GM23338 (cell line): ENCODE measurements around the gene UTP11. TPM values are rescaled to one million over a fixed set of nuclear protein-coding genes. Genes with fewer than 3 reads are reported as not detected.

ENCODE experiments used
- ATAC-seq: fragments of 200-7000 bp; cut with Tn5 transposase; 3 replicates; pipeline ENCODE4 v1.9.1; 2020
- DNase-seq: peaks from one replicate; pipeline ENCODE4 v3.0.0-alpha.2; 2015; ENCODE audit warnings: low spot score
- H2AFZ ChIP-seq: fragments of 200-600 bp; sonication (generic); 2 replicates; pipeline ENCODE4 v1.8.0; 2016; ENCODE audit warnings: antibody characterized with exemption, mild to moderate bottlenecking, moderate library complexity
- H3F3A ChIP-seq: fragments of 200-600 bp; sonication (generic); replicated peaks from 2 replicates; pipeline ENCODE4 v1.8.0; 2017; ENCODE audit warnings: antibody characterized with exemption, mixed run types, low read depth
- H3K27ac ChIP-seq: fragments of 200-600 bp; sonication (generic); 2 replicates; pipeline ENCODE4 v1.6.1; 2016; ENCODE audit warnings: low read depth
- H3K27me3 ChIP-seq: fragments of 200-600 bp; sonication (generic); 2 replicates; pipeline ENCODE4 v1.8.0; 2016; ENCODE audit warnings: mild to moderate bottlenecking, mixed run types, moderate library complexity; ENCODE audit not compliant: insufficient read depth
- H3K36me3 ChIP-seq: fragments of 200-600 bp; sonication (generic); 2 replicates; pipeline ENCODE4 v1.8.0; 2016; ENCODE audit warnings: mild to moderate bottlenecking; ENCODE audit not compliant: insufficient read depth
- H3K4me1 ChIP-seq: fragments of 200-600 bp; sonication (generic); 2 replicates; pipeline ENCODE4 v1.8.0; 2016; ENCODE audit warnings: mild to moderate bottlenecking, moderate library complexity; ENCODE audit not compliant: insufficient read depth
- H3K4me2 ChIP-seq: fragments of 200-600 bp; sonication (generic); 2 replicates; pipeline ENCODE4 v1.7.1; 2017; ENCODE audit warnings: mixed run types
- H3K4me3 ChIP-seq: fragments of 200-600 bp; sonication (generic); 2 replicates; pipeline ENCODE4 v1.6.1; 2016; ENCODE audit warnings: mixed run types
- H3K79me2 ChIP-seq: fragments of 200-600 bp; sonication (generic); replicated peaks from 2 replicates; pipeline ENCODE4 v1.8.0; 2017; ENCODE audit warnings: mild to moderate bottlenecking; ENCODE audit not compliant: insufficient read depth
- H3K9me2 ChIP-seq: fragments of 200-600 bp; sonication (generic); 2 replicates; pipeline ENCODE4 v1.8.0; 2017; ENCODE audit not compliant: insufficient read depth
- H4K20me1 ChIP-seq: fragments of 200-600 bp; sonication (generic); replicated peaks from 2 replicates; pipeline ENCODE4 v1.8.0; 2017; ENCODE audit warnings: mild to moderate bottlenecking; ENCODE audit not compliant: insufficient read depth
- H3K27ac Mint-ChIP-seq: 2 replicates; pipeline ENCODE4 v1.8.0; 2020; ENCODE audit warnings: inconsistent platforms, mild to moderate bottlenecking, moderate library complexity, mixed read lengths
- H3K27me3 Mint-ChIP-seq: 3 replicates; pipeline ENCODE4 v1.8.0; 2022; ENCODE audit warnings: low read depth, mild to moderate bottlenecking, moderate library complexity, mixed read lengths, inconsistent platforms; ENCODE audit not compliant: insufficient read depth, poor library complexity
- H3K36me3 Mint-ChIP-seq: 3 replicates; pipeline ENCODE4 v1.8.0; 2021; ENCODE audit warnings: low read depth, mild to moderate bottlenecking, inconsistent platforms, moderate library complexity, mixed read lengths
- H3K4me1 Mint-ChIP-seq: 3 replicates; pipeline ENCODE4 v1.8.0; 2020; ENCODE audit warnings: mild to moderate bottlenecking, inconsistent platforms, mixed read lengths
- H3K4me3 Mint-ChIP-seq: 3 replicates; pipeline ENCODE4 v1.8.0; 2021; ENCODE audit warnings: moderate library complexity, mild to moderate bottlenecking, inconsistent platforms, mixed read lengths
- H3K9me3 Mint-ChIP-seq: 3 replicates; pipeline ENCODE4 v1.8.0; 2020; ENCODE audit warnings: moderate library complexity, mild to moderate bottlenecking, inconsistent platforms, mixed read lengths
- CREB1 ChIP-seq: fragments of 250-450 bp; sonication (Bioruptor Pico); IDR thresholded peaks from 2 replicates; pipeline ENCODE4 v1.5.0; 2020; ENCODE audit warnings: low read depth, mild to moderate bottlenecking, moderate library complexity
- CTCF ChIP-seq, 2 experiments: fragments of 200-600 bp in 1 of 2; sonication (generic) in 1 of 2; conservative IDR thresholded peaks; 2 replicates each; pipeline versions ENCODE4 v1.5.1 to v1.6.1; 2016 to 2017; ENCODE audit warnings: antibody characterized with exemption in 2 of 2, low read depth in 2 of 2, mild to moderate bottlenecking in 2 of 2, moderate library complexity in 1 of 2
- ETS1 ChIP-seq: IDR thresholded peaks from 2 replicates; pipeline ENCODE4 v1.6.1; 2016; ENCODE audit warnings: antibody characterized with exemption
- EZH2 ChIP-seq: fragments of 200-600 bp; sonication (generic); IDR thresholded peaks from one replicate; pipeline ENCODE4 v1.8.0; 2017; ENCODE audit warnings: antibody characterized with exemption, mild to moderate bottlenecking, low read depth; ENCODE audit not compliant: unreplicated experiment
- EZH2phosphoT487 ChIP-seq: fragments of 200-600 bp; sonication (generic); IDR thresholded peaks from one replicate; pipeline ENCODE4 v1.8.1; 2018; ENCODE audit warnings: antibody characterized with exemption; ENCODE audit not compliant: unreplicated experiment
- JUNB ChIP-seq: IDR thresholded peaks from one replicate; pipeline ENCODE4 v1.6.1; 2016; ENCODE audit warnings: antibody characterized with exemption; ENCODE audit not compliant: unreplicated experiment
- NANOG ChIP-seq: IDR thresholded peaks from 2 replicates; pipeline ENCODE4 v1.6.1; 2016; ENCODE audit warnings: antibody characterized with exemption, borderline replicate concordance
- POLR2AphosphoS5 ChIP-seq: IDR thresholded peaks from 2 replicates; pipeline ENCODE4 v1.6.1; 2016; ENCODE audit warnings: antibody characterized with exemption, low read depth
- REST ChIP-seq: IDR thresholded peaks from one replicate; pipeline ENCODE4 v1.6.1; 2018; ENCODE audit warnings: antibody characterized with exemption; ENCODE audit not compliant: unreplicated experiment
- STAT1 ChIP-seq: IDR thresholded peaks from one replicate; pipeline ENCODE4 v1.6.1; 2016; ENCODE audit warnings: antibody characterized with exemption; ENCODE audit not compliant: unreplicated experiment
- ZNF114 ChIP-seq: fragments of 250-450 bp; sonication (Bioruptor Pico); IDR thresholded peaks from 2 replicates; pipeline ENCODE4 v1.5.0; 2020; ENCODE audit warnings: mild to moderate bottlenecking, moderate library complexity
- ZNF331 ChIP-seq: fragments of 250-450 bp; sonication (Bioruptor Pico); IDR thresholded peaks from 2 replicates; pipeline ENCODE4 v1.5.0; 2020; ENCODE audit warnings: low read depth, mild to moderate bottlenecking, moderate library complexity
- ZNF462 ChIP-seq: fragments of 250-450 bp; sonication (Bioruptor Pico); IDR thresholded peaks from 2 replicates; pipeline ENCODE4 v1.5.0; 2020; ENCODE audit warnings: mild to moderate bottlenecking, moderate library complexity
- polyA plus RNA-seq: library from polyadenylated mRNA; unstranded; fragments of >200 nt; fragmentation: Nextera tagmentation; extraction: Ambion mirVana; gene quantifications from 2 replicates; pipeline ENCODE4 v1.2.1, GENCODE V29; 2016
- total RNA-seq: library from RNA; depleted of rRNA; stranded (reverse); fragments of >200 nt; shearing (Covaris generic); gene quantifications from 2 replicates; pipeline ENCODE4 v1.2.3, GENCODE V29; 2014

UTP11 gene
- total and polyA plus RNA-seq, 2 experiments from 2014 or later: 67.8 to 105 TPM

GRCh38 chr1:38009841-38010180 is 2.7 kb upstream of the UTP11 start:
- Histone ChIP-seq H3K36me3 (no peaks in the 10 kb centered on the region), H3K79me2 (peaks cover 22% of the 10 kb centered on the region), H3K27me3 (no peaks in the 10 kb centered on the region), H3K4me2 (no peak overlapping the region), H3K4me3 (no peak overlapping the region), H2AFZ (no peak overlapping the region), H4K20me1 (peaks cover 15% of the 10 kb centered on the region), H3F3A (peaks cover 21% of the 10 kb centered on the region), H3K4me1 (peaks cover 25% of the 10 kb centered on the region), H3K9me2 (no peaks in the 10 kb centered on the region; the same call in 1 of the 2 replicates), H3K27ac (peak overlapping the region; percentile 29; the same call in 1 of the 2 replicates)
- Mint-ChIP-seq H3K4me1 (peaks cover 27% of the 10 kb centered on the region), H3K9me3 (peaks cover 4% of the 10 kb centered on the region; the same call in 2 of the 3 replicates), H3K36me3 (peaks cover 13% of the 10 kb centered on the region), H3K27ac (no peak overlapping the region), H3K27me3 (peaks cover 26% of the 10 kb centered on the region), H3K4me3 (no peak overlapping the region)
- DNase-seq (no peak), ATAC-seq (no peak)
- TF ChIP-seq NANOG (no peak), CTCF (conservative IDR thresholded peaks at IDR 0.05; ENCODE audit: low read depth in 2 of 2) (no peak), ETS1 (no peak), STAT1 (no peak), ZNF114 (CRISPR knock-in tag) (no peak), ZNF331 (CRISPR knock-in tag) (no peak), EZH2phosphoT487 (no peak), POLR2AphosphoS5 (no peak), ZNF462 (CRISPR knock-in tag) (no peak), EZH2 (no peak), CREB1 (CRISPR knock-in tag) (no peak), REST (no peak), JUNB (no peak)
